GM18873 (cell line): ENCODE results near the gene ATOH8.

Experiments
- ATAC-seq: cut with Tn5 transposase; IDR thresholded peaks from one replicate; pipeline ENCODE4 v1.9.1; 2021; ENCODE audit warnings: mild to moderate bottlenecking, moderate library complexity, moderate number of reproducible peaks; ENCODE audit not compliant: unreplicated experiment, low FRiP score

ATOH8 gene

GRCh38 chr2:85767803-85768665 is 14.2 kb downstream of the ATOH8 start:
- ATAC-seq = no peak

GRCh38 chr2:85768713-85769112 is 14.9 kb downstream of the ATOH8 start:
- ATAC-seq = no peak

- ATAC-seq = no peak
Observed at GRCh38 chr2:85769236-85769982, 15.6 kb downstream of the ATOH8 start.

DNA sequence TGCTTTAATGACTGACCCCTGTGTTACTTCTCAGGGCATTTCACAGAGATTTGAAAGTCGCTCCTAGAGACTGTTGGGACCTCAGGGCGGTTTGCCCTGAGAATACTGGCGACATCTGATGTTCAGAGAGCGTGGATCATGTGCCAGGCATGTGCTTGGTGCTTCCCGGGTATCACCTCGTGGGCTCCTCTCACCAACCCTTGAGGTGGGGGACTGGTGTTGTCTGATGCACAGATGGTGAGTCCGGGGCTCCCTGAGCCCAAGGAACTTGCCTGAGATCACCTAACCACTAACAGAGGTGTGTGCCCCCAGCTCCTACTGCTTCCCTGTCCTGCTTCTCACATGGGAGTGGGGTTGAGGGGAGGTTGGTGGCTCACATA is 16.2 kb downstream of the ATOH8 start:
- no peak for ATAC-seq

GRCh38 chr2:85770369-85770768 is 16.6 kb downstream of the ATOH8 start:
- no peak for ATAC-seq

- ATAC-seq = no peak
Observed at GRCh38 chr2:85770786-85771409, 17.1 kb downstream of the ATOH8 start.

GRCh38 chr2:85771486-85771885 is 17.7 kb downstream of the ATOH8 start:
- ATAC-seq = no peak

- ATAC-seq = no peak
Observed at GRCh38 chr2:85772019-85772745, 18.4 kb downstream of the ATOH8 start.

- ATAC-seq = no peak
Observed at GRCh38 chr2:85772841-85773491, 19.2 kb downstream of the ATOH8 start.

- ATAC-seq = no peak
Observed at GRCh38 chr2:85773692-85774091, 19.9 kb downstream of the ATOH8 start.

DNA sequence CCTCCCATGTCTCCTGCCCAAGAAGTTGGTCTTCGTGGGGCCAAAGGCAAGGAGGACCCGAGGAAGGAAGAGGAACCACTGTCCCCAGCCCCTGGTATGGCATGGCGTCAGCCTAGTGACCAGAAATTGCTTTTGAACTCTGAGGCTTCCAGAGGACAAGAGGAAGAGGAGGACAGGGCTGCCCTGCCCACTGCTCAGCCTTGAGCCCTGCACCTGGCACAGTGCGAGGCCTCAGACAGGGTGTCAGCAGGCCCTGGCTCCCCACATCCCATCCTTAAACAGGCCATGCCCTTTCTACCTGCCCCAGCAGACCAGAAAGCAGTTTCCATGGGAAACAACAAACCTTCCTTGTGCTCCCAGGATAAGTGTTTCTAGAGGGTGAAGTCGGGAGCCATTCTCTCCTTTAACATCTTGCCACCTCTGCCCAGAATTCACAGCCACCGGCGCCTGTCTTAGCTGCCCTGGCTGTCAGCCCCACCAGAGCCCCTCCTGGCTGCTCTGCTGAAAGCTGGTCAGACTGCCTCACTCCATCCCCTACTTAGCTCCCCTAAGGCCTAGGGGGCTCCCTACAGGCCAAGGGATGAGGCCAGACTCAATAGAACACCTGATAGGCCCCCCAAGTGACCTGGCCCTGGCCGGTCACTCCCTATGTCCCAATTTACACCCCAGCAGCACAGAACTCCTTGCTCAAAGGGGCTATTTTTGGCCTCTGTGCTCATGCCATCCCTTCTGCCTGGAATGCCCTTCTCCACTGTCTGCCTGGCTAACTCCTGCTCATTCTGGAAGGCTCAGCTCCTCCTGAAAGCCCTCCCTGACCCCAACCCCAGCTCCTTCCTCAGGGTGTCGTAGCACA is 20.6 kb downstream of the ATOH8 start:
- no peak for ATAC-seq

GRCh38 chr2:85775406-85776381 is 21.9 kb downstream of the ATOH8 start:
- ATAC-seq = no peak

DNA sequence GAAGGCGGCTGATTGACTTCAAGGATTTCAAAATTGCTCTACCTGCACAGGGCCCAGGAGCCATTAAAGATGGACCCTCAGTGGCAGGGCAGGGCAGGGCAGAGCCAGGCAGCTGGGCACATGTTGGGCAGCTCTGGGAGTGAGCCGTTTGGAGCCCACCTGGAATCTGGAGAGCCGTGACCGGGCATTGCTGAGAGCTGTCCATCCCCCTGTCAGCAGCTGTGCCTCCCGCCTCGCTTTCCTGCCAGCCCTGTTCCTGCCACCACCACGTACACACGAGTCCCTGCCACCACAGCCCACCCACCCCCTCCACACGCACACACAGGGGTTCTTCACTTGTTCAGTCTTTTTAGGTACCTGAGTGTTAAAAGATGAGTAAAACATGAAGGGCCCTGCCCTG is 22.9 kb downstream of the ATOH8 start:
- no peak for ATAC-seq

DNA sequence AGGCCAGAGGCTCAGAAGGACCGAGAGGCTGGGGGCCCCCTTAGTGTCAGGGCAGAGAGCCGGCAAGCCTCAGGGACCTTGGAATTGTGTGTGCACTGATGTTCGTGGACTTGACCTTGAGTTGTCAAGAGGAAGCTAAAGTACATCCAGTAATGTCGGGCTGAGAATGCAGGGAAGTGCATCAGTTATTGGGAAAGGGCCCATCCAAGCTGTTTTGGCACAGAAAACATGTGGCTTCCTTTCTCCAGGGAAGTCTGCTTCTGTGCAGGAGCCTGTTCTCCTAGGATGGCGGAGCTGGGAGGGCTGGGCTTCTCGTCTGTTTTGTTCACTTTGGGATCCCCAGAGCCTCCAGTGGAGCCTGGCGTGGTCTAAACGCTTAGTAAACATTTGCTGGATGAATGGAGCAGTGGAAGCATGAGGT is 23.7 kb downstream of the ATOH8 start:
- ATAC-seq = no peak

GRCh38 chr2:85778646-85779379 is 25.0 kb downstream of the ATOH8 start:
- ATAC-seq = no peak

DNA sequence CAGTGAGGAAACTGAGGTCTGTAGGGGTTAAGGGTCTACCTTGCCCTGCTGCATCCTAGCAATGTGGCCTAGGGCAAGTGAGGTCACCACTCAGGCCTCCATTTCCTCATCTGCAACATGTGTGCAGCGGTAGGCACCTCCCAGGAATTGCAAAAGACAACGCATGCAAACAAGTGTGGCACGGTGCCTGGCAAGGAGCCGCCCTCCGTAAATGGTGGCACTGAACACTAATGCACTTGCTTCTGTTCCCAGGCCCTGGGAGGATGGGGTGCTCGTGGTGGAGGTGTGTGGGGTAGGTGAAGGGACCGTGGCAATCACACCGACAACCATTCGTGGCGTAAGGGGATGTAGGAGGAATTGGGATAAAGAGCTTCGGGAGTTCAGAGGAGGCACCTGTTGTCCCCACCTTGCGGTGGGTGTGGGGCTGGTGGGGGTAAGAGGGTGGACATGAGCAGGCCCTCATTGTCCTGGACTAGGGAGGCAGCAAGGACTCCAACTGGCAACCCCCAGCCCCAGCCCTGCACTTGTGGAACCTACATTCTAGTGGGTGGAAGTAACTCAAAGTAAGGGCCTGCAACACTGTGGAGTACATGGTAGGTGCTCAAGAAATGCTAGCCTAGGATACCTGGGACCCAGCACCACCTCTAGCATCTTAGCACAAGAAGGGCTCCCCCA is 26.0 kb downstream of the ATOH8 start:
- ATAC-seq = no peak
